OCI-LY1 (cell line): ENCODE measurements around the gene CLCNKB.

Experiments used
- H2AFZ ChIP-seq: fragments of 200-600 bp; sonication (generic), shearing (Covaris generic); 2 replicates; pipeline ENCODE4 v1.6.0; 2014; ENCODE audit warnings: antibody characterized with exemption, mild to moderate bottlenecking, low read length
- H3F3A ChIP-seq: fragments of 200-600 bp; sonication (generic), shearing (Covaris generic); 2 replicates; pipeline ENCODE4 v1.6.0; 2014; ENCODE audit warnings: mild to moderate bottlenecking, antibody characterized with exemption, low read length, moderate library complexity; ENCODE audit not compliant: insufficient read depth
- H3K27ac ChIP-seq: fragments of 200-600 bp; sonication (generic); 2 replicates; pipeline ENCODE4 v1.5.1; 2014; ENCODE audit warnings: low read length, mixed run types, mild to moderate bottlenecking, low read depth; ENCODE audit not compliant: poor library complexity, severe bottlenecking
- H3K27me3 ChIP-seq: fragments of 200-600 bp; sonication (generic); 2 replicates; pipeline ENCODE4 v1.6.0; 2014; ENCODE audit warnings: antibody characterized with exemption, mild to moderate bottlenecking, low read length, moderate library complexity; ENCODE audit not compliant: insufficient read depth
- H3K36me3 ChIP-seq: fragments of 200-600 bp; sonication (generic); 2 replicates; pipeline ENCODE4 v1.6.1; 2014; ENCODE audit warnings: mild to moderate bottlenecking, antibody characterized with exemption, low read length, moderate library complexity, mixed read lengths; ENCODE audit not compliant: insufficient read depth
- H3K4me1 ChIP-seq: fragments of 200-600 bp; sonication (generic); 2 replicates; pipeline ENCODE4 v1.5.1; 2014; ENCODE audit warnings: mild to moderate bottlenecking, low read length, moderate library complexity; ENCODE audit not compliant: insufficient read depth, severe bottlenecking
- H3K4me2 ChIP-seq: fragments of 200-600 bp; sonication (generic), shearing (Covaris generic); 2 replicates; pipeline ENCODE4 v1.6.1; 2014; ENCODE audit warnings: low read length
- H3K4me3 ChIP-seq: fragments of 200-600 bp; sonication (generic); 2 replicates; pipeline ENCODE4 v1.5.1; 2014; ENCODE audit warnings: low read length, low read depth, mild to moderate bottlenecking, mixed read lengths; ENCODE audit not compliant: poor library complexity, severe bottlenecking
- H3K79me2 ChIP-seq: fragments of 200-600 bp; shearing (Covaris generic); 2 replicates; pipeline ENCODE4 v1.6.1; 2016; ENCODE audit warnings: mixed run types, low read length, mixed read lengths; ENCODE audit not compliant: insufficient read depth
- H3K9ac ChIP-seq: fragments of 200-600 bp; sonication (generic), shearing (Covaris generic); 2 replicates; pipeline ENCODE4 v1.6.1; 2014; ENCODE audit warnings: mild to moderate bottlenecking, low read length, mixed read lengths
- H3K9me2 ChIP-seq: fragments of 200-600 bp; sonication (generic), shearing (Covaris generic); 2 replicates; pipeline ENCODE4 v1.6.1; 2014; ENCODE audit warnings: low read depth, mild to moderate bottlenecking, low read length, mixed read lengths
- H3K9me3 ChIP-seq: fragments of 200-600 bp; shearing (Covaris generic); 2 replicates; pipeline ENCODE4 v1.6.1; 2014; ENCODE audit warnings: low read length, mixed read lengths
- H4K20me1 ChIP-seq: fragments of 200-600 bp; sonication (generic), shearing (Covaris generic); 2 replicates; pipeline ENCODE4 v1.6.0; 2016; ENCODE audit warnings: mild to moderate bottlenecking, low read length; ENCODE audit not compliant: insufficient read depth
- EZH2 ChIP-seq: fragments of 200-600 bp; sonication (generic), shearing (Covaris generic); IDR thresholded peaks from 2 replicates; pipeline ENCODE4 v1.8.0; 2017; ENCODE audit warnings: borderline replicate concordance, mixed run types, mild to moderate bottlenecking, antibody characterized with exemption, low read length, moderate library complexity, mixed read lengths
- TF ChIP-seq, protein P1 (sequence below): fragments of 200-600 bp; sonication (generic), shearing (Covaris generic); IDR thresholded peaks from 2 replicates; pipeline ENCODE4 v1.5.1; 2017; ENCODE audit warnings: mild to moderate bottlenecking, antibody characterized with exemption, low read length, moderate library complexity, mixed read lengths

The CLCNKB gene

DNA sequence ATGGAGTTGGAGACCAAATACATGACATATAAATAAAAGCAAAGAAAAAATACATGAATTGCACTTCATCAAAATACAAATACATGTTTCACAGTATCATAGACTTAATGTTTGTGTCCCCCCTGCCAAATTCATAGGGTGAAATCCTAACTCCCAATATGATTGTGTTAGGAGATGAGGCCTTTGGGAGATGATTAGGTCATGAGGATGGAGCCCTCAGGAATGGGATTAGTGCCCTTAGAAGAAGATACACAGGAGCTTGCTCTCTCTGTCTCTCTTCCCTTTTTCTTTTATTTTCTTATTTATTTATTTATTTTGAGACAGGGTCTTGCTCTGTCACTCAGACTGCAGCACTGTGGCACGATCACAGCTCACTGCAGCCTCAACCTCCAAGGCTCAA is 55.8 kb downstream of the CLCNKB start:
- Histone ChIP-seq H3K27me3 (peaks cover 12% of the 10 kb centered on the region; the same call in 1 of the 2 replicates), H3K4me3 (no peak overlapping the region), H3K27ac (no peak overlapping the region), H3K9me3 (0 out of 2 replicates have a peak, but pooled peaks cover 3% of the 10 kb centered on the region), H3K9me2 (no peaks in the 10 kb centered on the region), H3K79me2 (no peaks in the 10 kb centered on the region), H3K36me3 (no peaks in the 10 kb centered on the region; the same call in 1 of the 2 replicates), H3K9ac (no peak overlapping the region), H2AFZ (no peak overlapping the region), H4K20me1 (no peaks in the 10 kb centered on the region), H3K4me1 (no peaks in the 10 kb centered on the region), H3K4me2 (no peak overlapping the region), H3F3A (no peaks in the 10 kb centered on the region)
- TF ChIP-seq, protein P1, sequence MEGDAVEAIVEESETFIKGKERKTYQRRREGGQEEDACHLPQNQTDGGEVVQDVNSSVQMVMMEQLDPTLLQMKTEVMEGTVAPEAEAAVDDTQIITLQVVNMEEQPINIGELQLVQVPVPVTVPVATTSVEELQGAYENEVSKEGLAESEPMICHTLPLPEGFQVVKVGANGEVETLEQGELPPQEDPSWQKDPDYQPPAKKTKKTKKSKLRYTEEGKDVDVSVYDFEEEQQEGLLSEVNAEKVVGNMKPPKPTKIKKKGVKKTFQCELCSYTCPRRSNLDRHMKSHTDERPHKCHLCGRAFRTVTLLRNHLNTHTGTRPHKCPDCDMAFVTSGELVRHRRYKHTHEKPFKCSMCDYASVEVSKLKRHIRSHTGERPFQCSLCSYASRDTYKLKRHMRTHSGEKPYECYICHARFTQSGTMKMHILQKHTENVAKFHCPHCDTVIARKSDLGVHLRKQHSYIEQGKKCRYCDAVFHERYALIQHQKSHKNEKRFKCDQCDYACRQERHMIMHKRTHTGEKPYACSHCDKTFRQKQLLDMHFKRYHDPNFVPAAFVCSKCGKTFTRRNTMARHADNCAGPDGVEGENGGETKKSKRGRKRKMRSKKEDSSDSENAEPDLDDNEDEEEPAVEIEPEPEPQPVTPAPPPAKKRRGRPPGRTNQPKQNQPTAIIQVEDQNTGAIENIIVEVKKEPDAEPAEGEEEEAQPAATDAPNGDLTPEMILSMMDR, result no peak
- no peak for TF ChIP-seq EZH2

DNA sequence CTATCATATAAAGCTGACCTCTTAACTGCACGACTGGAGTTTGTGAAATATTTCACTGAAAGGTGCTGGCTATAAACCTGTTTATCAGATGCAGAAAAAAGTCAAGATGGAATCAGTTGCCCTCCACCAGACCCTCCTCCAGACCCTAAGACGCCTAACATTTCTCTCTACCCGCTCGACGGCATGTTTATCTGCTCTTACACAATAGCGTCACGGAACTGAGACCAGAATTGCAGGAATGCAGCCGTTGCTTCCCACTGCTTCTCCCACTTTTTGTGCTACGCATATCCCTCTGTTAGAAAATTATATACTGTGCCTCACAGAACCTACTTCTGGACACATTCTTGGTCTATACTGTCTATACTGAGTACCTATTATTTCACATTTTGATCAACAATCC is 58.0 kb downstream of the CLCNKB start:
- Histone ChIP-seq H4K20me1 (no peaks in the 10 kb centered on the region), H3K79me2 (no peaks in the 10 kb centered on the region), H3K4me1 (no peaks in the 10 kb centered on the region), H3K36me3 (no peaks in the 10 kb centered on the region; the same call in 1 of the 2 replicates), H3K4me3 (no peak overlapping the region), H3K4me2 (no peak overlapping the region), H3K9me3 (0 out of 2 replicates have a peak, but pooled peaks cover 3% of the 10 kb centered on the region), H2AFZ (no peak overlapping the region), H3K27ac (no peak overlapping the region), H3K9ac (no peak overlapping the region), H3K9me2 (no peaks in the 10 kb centered on the region), H3F3A (no peaks in the 10 kb centered on the region), H3K27me3 (peaks cover 9% of the 10 kb centered on the region; the same call in 1 of the 2 replicates)
- TF ChIP-seq, protein P1, result no peak
- no peak for TF ChIP-seq EZH2
